CD4-positive, alpha-beta T cell (primary cell): Measurements from ENCODE around the gene EMSY. TPM values are rescaled to one million over a fixed set of nuclear protein-coding genes. Genes with fewer than 3 reads are reported as not detected.

Source experiments
- ATAC-seq: fragments of 200-7000 bp; cut with Tn5 transposase; one replicate; pipeline ENCODE4 v1.10.0; 2022; ENCODE audit warnings: mild to moderate bottlenecking; ENCODE audit not compliant: poor library complexity
- CTCF ChIA-PET: fragments of 350-600 bp; sonication (Branson Sonifier 250); formaldehyde crosslinking; loops from one replicate; lab custom pipeline; 2021; ENCODE audit warnings: antibody characterized with exemption, inconsistent platforms; lab: Charles Lee
- POLR2A ChIA-PET: fragments of 350-600 bp; sonication (Branson Sonifier 250); formaldehyde crosslinking; loops from one replicate; lab custom pipeline; 2021; ENCODE audit warnings: antibody characterized with exemption, inconsistent platforms; lab: Charles Lee
- DNase-seq, 14 experiments: peaks; one replicate each; pipeline ENCODE4 v3.0.0-alpha.2; 2013 to 2020; ENCODE audit warnings: mixed read lengths in 2 of 14
- H3K27ac ChIP-seq, 2 donors: one replicate each; pipeline versions ENCODE4 v1.5.1 to v1.7.0; 2013; ENCODE audit warnings: low read length in 2 of 2, low read depth in 1 of 2, mild to moderate bottlenecking in 1 of 2
- H3K27me3 ChIP-seq, 2 experiments: 1 replicate in 1 of 2; 2 replicates in 1 of 2; pipeline versions ENCODE4 v1.6.1 to v1.7.0; 2013; ENCODE audit warnings: low read length in 2 of 2, control low read depth in 1 of 2, mild to moderate bottlenecking in 1 of 2, moderate library complexity in 1 of 2; ENCODE audit not compliant: insufficient read depth in 2 of 2, control insufficient read depth in 1 of 2
- H3K36me3 ChIP-seq: one replicate; pipeline ENCODE4 v1.6.1; 2013; ENCODE audit warnings: low read length, control low read depth; ENCODE audit not compliant: insufficient read depth
- H3K4me1 ChIP-seq: one replicate; pipeline ENCODE4 v1.6.1; 2013; ENCODE audit warnings: low read length, control low read depth; ENCODE audit not compliant: insufficient read depth
- H3K4me3 ChIP-seq: one replicate; pipeline ENCODE4 v1.5.1; 2013; ENCODE audit warnings: mild to moderate bottlenecking, low read length, moderate library complexity
- H3K9me3 ChIP-seq, 2 experiments: 1 replicate in 1 of 2; 2 replicates in 1 of 2; pipeline versions ENCODE4 v1.6.1 to v1.7.0; 2013; ENCODE audit warnings: low read length in 2 of 2, mild to moderate bottlenecking in 2 of 2, control low read depth in 1 of 2, moderate library complexity in 1 of 2; ENCODE audit not compliant: control insufficient read depth in 1 of 2, insufficient read depth in 1 of 2
- H3K27ac Mint-ChIP-seq: one replicate; pipeline ENCODE4 v1.8.0; 2020; ENCODE audit warnings: mixed read lengths
- H3K27me3 Mint-ChIP-seq: one replicate; pipeline ENCODE4 v1.8.0; 2021; ENCODE audit warnings: mixed read lengths
- H3K36me3 Mint-ChIP-seq: one replicate; pipeline ENCODE4 v1.8.0; 2021; ENCODE audit warnings: low read depth, mixed read lengths
- H3K4me1 Mint-ChIP-seq: one replicate; pipeline ENCODE4 v1.8.0; 2021; ENCODE audit warnings: low read depth, mixed read lengths
- H3K4me3 Mint-ChIP-seq: one replicate; pipeline ENCODE4 v1.8.0; 2020; ENCODE audit warnings: mild to moderate bottlenecking, mixed read lengths
- H3K9me3 Mint-ChIP-seq: one replicate; pipeline ENCODE4 v1.8.0; 2020; ENCODE audit warnings: mixed read lengths
- CTCF ChIP-seq: fragments of 200-600 bp; IDR thresholded peaks from one replicate; pipeline ENCODE4 v1.8.0; 2022; ENCODE audit warnings: antibody characterized with exemption, mild to moderate bottlenecking
- intact Hi-C, 2 experiments: fragments of 100-400 bp; cut with DNase I in 1 of 2; cut with micrococcal nuclease in 1 of 2; formaldehyde crosslinking; loops; one replicate each; pipeline versions ENCODE4 v1.15.1 to v1.9.0; 2023 to 2025; cut with DNase I, micrococcal nuclease
- total RNA-seq, 174 experiments: library from RNA in 2 of 174; stranded (reverse) in 2 of 174; gene quantifications; one replicate each; pipeline ENCODE4 v1.2.3 and lab custom pipeline; 2021 to 2026

The EMSY gene
- total RNA-seq, 2 experiments from 2014 or later, result 20.9 to 21.8 TPM

GRCh38 chr11:76600124-76600655 lies 155.4 kb downstream of the EMSY start:
- H3K36me3 ChIP-seq, result no peaks in the 10 kb centered on the region
- Mint-ChIP-seq H3K27me3 (no peaks in the 10 kb centered on the region), H3K4me3 (no peak overlapping the region), H3K36me3 (no peaks in the 10 kb centered on the region), H3K9me3 (no peaks in the 10 kb centered on the region), H3K27ac (no peak overlapping the region), H3K4me1 (no peaks in the 10 kb centered on the region)
- ATAC-seq (no peak), DNase-seq (no peak)
- H3K27me3 ChIP-seq, result no peaks in the 10 kb centered on the region
- no peak for TF ChIP-seq CTCF
- H3K27ac ChIP-seq, result no peak overlapping the region
- no peaks in the 10 kb centered on the region for H3K9me3 ChIP-seq
- intact Hi-C loops, result no loop called here
- POLR2A ChIA-PET, result no interaction called here
- H3K4me1 ChIP-seq, result no peaks in the 10 kb centered on the region
- CTCF ChIA-PET, result no interaction called here
- H3K4me3 ChIP-seq, result no peak overlapping the region

- H3K9me3 ChIP-seq, result no peaks in the 10 kb centered on the region
- TF ChIP-seq CTCF, result no peak
- ChIA-PET POLR2A (no interaction called here), CTCF (no interaction called here)
- Mint-ChIP-seq H3K27me3 (no peaks in the 10 kb centered on the region), H3K9me3 (no peaks in the 10 kb centered on the region), H3K27ac (no peak overlapping the region), H3K4me1 (no peaks in the 10 kb centered on the region), H3K36me3 (no peaks in the 10 kb centered on the region), H3K4me3 (no peak overlapping the region)
- no peak for ATAC-seq
- no peaks in the 10 kb centered on the region for H3K36me3 ChIP-seq
- no peak overlapping the region for H3K4me3 ChIP-seq
- H3K4me1 ChIP-seq, result no peaks in the 10 kb centered on the region
- intact Hi-C loops, result no loop called here
- H3K27me3 ChIP-seq, result no peaks in the 10 kb centered on the region
- no peak overlapping the region for H3K27ac ChIP-seq
- DNase-seq, result no peak
Observed at GRCh38 chr11:76601272-76601671, 156.5 kb downstream of the EMSY start.

- no peak for TF ChIP-seq CTCF
- no peaks in the 10 kb centered on the region for H3K9me3 ChIP-seq
- POLR2A ChIA-PET, result no interaction called here
- H3K27ac ChIP-seq, result no peak overlapping the region
- H3K4me1 ChIP-seq, result no peaks in the 10 kb centered on the region
- no peak overlapping the region for H3K4me3 ChIP-seq
- Mint-ChIP-seq H3K27ac (no peak overlapping the region), H3K4me3 (no peak overlapping the region), H3K36me3 (no peaks in the 10 kb centered on the region), H3K4me1 (no peaks in the 10 kb centered on the region), H3K9me3 (no peaks in the 10 kb centered on the region), H3K27me3 (no peaks in the 10 kb centered on the region)
- intact Hi-C loops, result no loop called here
- H3K36me3 ChIP-seq, result no peaks in the 10 kb centered on the region
- CTCF ChIA-PET, result no interaction called here
- DNase-seq (no peak), ATAC-seq (no peak)
- H3K27me3 ChIP-seq, result no peaks in the 10 kb centered on the region
Observed at GRCh38 chr11:76601724-76602123, 156.9 kb downstream of the EMSY start.
